ENCODE measurements around the gene FRMPD4.

Gene FRMPD4

DNA sequence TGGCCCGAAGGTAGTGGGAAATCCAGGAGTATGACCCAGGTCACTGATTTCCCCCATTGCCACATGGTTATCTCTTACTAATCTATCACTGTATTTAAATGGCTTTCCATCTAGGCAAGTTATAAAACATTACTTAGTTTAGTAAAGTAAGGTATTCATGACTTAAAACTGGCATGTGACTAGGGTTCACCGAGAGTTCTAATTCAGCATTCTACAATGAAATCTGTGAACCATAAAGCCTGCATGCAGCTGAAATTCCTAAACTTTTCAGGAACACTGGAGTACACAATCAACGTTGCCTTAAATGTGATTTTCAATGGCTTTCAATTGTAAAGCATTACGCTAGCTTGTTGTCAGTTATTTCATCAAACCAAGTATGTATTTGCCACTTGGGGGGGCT lies 630.2 kb downstream of the FRMPD4 start:
- TF ChIP-seq POLR2A (IDR thresholded peaks at IDR 0.05; ENCODE audit: low read length) (no peak), GATA1 (IDR thresholded peaks at IDR 0.05; ENCODE audit: low read depth, low read length) (no peak)
- DNase-seq = no peak

DNA sequence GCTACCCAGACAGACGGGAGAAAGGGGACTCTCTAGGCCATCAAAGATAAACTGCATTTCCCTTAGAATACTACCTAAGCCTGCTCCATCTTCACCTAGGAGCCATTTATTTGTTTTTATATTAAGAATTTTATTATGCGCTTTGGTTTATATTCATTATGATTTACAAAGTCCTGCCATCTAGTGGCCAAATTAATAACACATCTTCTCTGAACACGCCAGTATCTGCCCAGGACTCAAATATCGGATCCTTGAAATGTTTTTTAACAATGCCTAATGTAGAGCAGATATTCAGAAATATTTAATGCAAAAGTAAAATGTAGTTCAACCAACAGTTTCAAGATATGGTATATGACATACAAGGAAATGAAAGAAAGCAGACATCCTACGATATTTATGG lies 632.2 kb downstream of the FRMPD4 start:
- peak; percentile 1 to 32 for DNase-seq
- no peak for TF ChIP-seq GATA1 (IDR thresholded peaks at IDR 0.05; ENCODE audit: low read depth, low read length)
- TF ChIP-seq POLR2A (IDR thresholded peaks at IDR 0.05; ENCODE audit: low read length) = no peak

DNA sequence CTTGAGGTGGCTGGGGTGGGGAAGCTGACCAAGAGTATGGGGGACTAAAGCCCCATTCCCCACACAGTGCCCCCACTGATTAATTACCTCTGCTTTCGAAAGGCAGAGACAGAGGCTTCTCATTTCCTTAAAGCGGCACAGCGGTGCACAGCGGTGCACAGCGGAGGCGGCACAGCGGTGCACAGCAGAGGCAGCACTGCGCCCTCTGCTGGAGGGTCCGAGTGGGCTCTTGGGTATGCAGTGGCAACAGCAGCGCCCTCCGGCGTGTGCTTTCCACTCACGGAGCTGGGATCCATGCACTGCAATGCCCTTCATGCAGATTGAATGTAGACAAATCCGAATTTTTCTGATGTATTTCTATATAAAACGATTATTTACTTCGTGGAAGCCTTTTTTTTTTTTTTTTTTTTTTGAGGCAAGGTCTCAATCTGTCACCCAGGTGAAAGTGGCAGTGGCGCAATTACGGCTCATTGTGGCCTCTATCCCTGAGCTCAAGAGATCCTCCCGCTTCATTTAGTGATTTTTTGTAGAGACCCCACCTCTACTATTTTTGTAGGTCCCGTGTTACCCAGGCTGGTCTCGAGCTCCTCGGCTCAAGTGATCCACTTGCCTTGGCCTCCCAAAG lies 633.3 kb downstream of the FRMPD4 start:
- peak; percentile 79 to 82 for DNase-seq
- TF ChIP-seq GATA1 (IDR thresholded peaks at IDR 0.05; ENCODE audit: low read depth, low read length) (no peak), POLR2A (IDR thresholded peaks at IDR 0.05; ENCODE audit: low read length) (no peak)
